ENCODE measurements around the gene KIF4A.
"Not testable (repeated sequence)": the region's sequence is repeated elsewhere in the genome, so short reads cannot be mapped to it uniquely, and the experiment has no call there.

Gene KIF4A

GRCh38 chrX:70268034-70268433 lies 21.9 kb upstream of the KIF4A start, which contains the start of gene ARR3:
TSS of gene ARR3 (plus strand) at chrX:70268334. CDS start at chrX:70269386, 1,052 bp downstream.
- Histone ChIP-seq H3K27ac (replicated peaks) (no peak within 1 kb of the TSS), H3K27me3 (ENCODE audit: insufficient read depth, poor library complexity, severe bottlenecking) (no peaks in the 10 kb centered on the region), H3K4me3 (replicated peaks; ENCODE audit: insufficient read depth, low read length) (no peak within 1 kb of the TSS)
- DNase-seq (ENCODE audit: low read depth in 1 of 2, low spot score in 1 of 2): no peak
- no peak for TF ChIP-seq SPI1 (IDR thresholded peaks at IDR 0.05; ENCODE audit: borderline replicate concordance, low read depth)
- no peak for TF ChIP-seq CTCF (IDR thresholded peaks at IDR 0.05; ENCODE audit: insufficient read depth, low read length)
- no peak for TF ChIP-seq GABPA (IDR thresholded peaks at IDR 0.05; ENCODE audit: low read depth)
- no peak for TF ChIP-seq REST (IDR thresholded peaks at IDR 0.05; ENCODE audit: insufficient replicate concordance, low read depth)

GRCh38 chrX:70274029-70274428 lies 15.9 kb upstream of the KIF4A start:
- H3K27ac ChIP-seq (replicated peaks); DNase-seq (ENCODE audit: low read depth in 1 of 2, low spot score in 1 of 2); H3K27me3 ChIP-seq (ENCODE audit: insufficient read depth, poor library complexity, severe bottlenecking); H3K4me3 ChIP-seq (replicated peaks; ENCODE audit: insufficient read depth, low read length): not testable (repeated sequence)

GRCh38 chrX:70279081-70279480 lies 10.8 kb upstream of the KIF4A start:
- TF ChIP-seq REST (IDR thresholded peaks at IDR 0.05; ENCODE audit: insufficient replicate concordance, low read depth) (no peak), POLR2AphosphoS5 (IDR thresholded peaks at IDR 0.05; ENCODE audit: low read depth) (no peak), SPI1 (IDR thresholded peaks at IDR 0.05; ENCODE audit: borderline replicate concordance, low read depth) (no peak), GABPA (IDR thresholded peaks at IDR 0.05; ENCODE audit: low read depth) (no peak), CTCF (IDR thresholded peaks at IDR 0.05; ENCODE audit: insufficient read depth, low read length) (no peak)
- Histone ChIP-seq H3K27me3 (ENCODE audit: insufficient read depth, poor library complexity, severe bottlenecking) (no peaks in the 10 kb centered on the region), H3K27ac (replicated peaks) (no peak overlapping the region)

GRCh38 chrX:70280573-70280972 lies 9.3 kb upstream of the KIF4A start:
- no peak for DNase-seq (ENCODE audit: low read depth in 1 of 2, low spot score in 1 of 2)
- Histone ChIP-seq H3K27ac (replicated peaks) (no peak overlapping the region), H3K27me3 (ENCODE audit: insufficient read depth, poor library complexity, severe bottlenecking) (no peaks in the 10 kb centered on the region), H3K4me3 (replicated peaks; ENCODE audit: insufficient read depth, low read length) (no peak overlapping the region)
- TF ChIP-seq POLR2AphosphoS5 (IDR thresholded peaks at IDR 0.05; ENCODE audit: low read depth): no peak
- TF ChIP-seq SPI1 (IDR thresholded peaks at IDR 0.05; ENCODE audit: borderline replicate concordance, low read depth): no peak
- peak; percentile 48 for TF ChIP-seq REST (IDR thresholded peaks at IDR 0.05; ENCODE audit: insufficient replicate concordance, low read depth)
- TF ChIP-seq GABPA (IDR thresholded peaks at IDR 0.05; ENCODE audit: low read depth): no peak

More at GRCh38 chrX:70279081-70279480, 10.8 kb upstream of the KIF4A start:
- DNase-seq (ENCODE audit: low read depth in 1 of 2, low spot score in 1 of 2): no peak
- no peak overlapping the region for H3K4me3 ChIP-seq (replicated peaks; ENCODE audit: insufficient read depth, low read length)
